Measurements from ENCODE around the gene USP1. TPM values are rescaled to one million over a fixed set of nuclear protein-coding genes. Genes with fewer than 3 reads are reported as not detected.

Gene USP1
- total RNA-seq, 2 experiments from 2014 or later = 108 TPM

DNA sequence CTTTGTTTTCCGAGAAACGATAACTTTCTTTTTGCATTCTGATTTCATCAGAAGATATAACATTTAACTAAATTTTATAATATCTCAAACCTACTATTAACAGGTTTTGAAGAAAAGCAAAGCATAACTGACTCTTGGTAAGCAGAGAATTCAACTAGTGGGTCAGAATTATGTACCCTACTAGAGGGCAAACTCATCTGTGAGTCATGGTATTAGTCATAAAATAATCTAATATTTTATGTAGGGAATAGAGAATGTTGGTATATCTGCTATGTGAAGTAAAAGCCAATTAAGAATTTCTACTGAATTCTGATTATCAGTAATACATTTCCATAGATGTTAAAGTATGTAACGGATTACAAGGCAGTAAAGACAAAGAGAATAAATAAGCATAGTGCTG, 56.8 kb downstream of the USP1 start:
- Mint-ChIP-seq H3K27me3 (no peaks in the 10 kb centered on the region), H3K4me1 (no peaks in the 10 kb centered on the region), H3K9me3 (no peaks in the 10 kb centered on the region), H3K27ac (no peak overlapping the region), H3K4me3 (no peak overlapping the region), H3K36me3 (peaks cover 6% of the 10 kb centered on the region)
- DNase-seq = no peak

DNA sequence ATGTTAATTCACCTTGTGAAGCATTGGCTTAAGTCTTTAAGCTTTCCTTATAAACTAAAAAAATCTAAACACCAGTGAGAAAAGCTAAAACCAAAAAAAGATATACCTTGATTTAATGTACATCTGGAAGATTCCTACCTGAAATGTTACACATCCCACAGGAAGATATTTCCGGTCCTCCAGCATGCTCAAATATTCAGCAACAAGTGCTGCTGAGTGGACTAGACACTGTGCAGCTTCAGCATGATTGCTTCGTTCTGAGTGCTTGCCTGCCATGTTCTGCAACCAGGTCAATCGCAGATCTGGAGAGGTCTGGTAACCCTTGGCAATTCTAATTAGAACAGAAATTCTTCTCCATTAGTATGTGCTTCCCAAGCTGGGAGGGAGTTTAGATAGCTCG, 57.3 kb downstream of the USP1 start:
- Mint-ChIP-seq H3K36me3 (peaks cover 6% of the 10 kb centered on the region), H3K9me3 (no peaks in the 10 kb centered on the region), H3K4me3 (no peak overlapping the region), H3K27ac (no peak overlapping the region), H3K27me3 (no peaks in the 10 kb centered on the region), H3K4me1 (no peaks in the 10 kb centered on the region)
- no peak for DNase-seq

DNA sequence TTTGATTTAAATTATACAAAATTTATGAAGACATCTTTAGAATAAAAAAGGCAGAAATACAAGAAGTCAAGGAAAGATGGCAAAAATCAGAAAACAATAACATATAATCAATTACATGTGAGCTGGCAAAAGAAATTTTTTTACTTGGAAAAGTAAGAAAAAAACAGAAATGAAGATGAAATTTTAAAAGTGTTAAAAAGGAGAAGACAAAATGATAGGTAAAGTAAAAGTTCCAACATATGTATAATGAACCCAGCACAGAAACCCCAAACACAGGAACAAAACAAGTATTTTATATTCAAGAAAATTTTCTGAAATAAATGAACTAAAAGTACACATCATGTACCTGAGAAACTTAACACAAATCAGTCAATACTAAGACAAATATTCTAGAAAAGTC, 63.4 kb downstream of the USP1 start:
- Mint-ChIP-seq H3K9me3 (no peaks in the 10 kb centered on the region), H3K27ac (no peak overlapping the region), H3K27me3 (no peaks in the 10 kb centered on the region), H3K36me3 (no peaks in the 10 kb centered on the region), H3K4me1 (no peaks in the 10 kb centered on the region), H3K4me3 (no peak overlapping the region)
- DNase-seq = no peak

Other genes starting within 250 kb of the USP1 start
- under 1 TPM; 0.41 to 0.48 TPM for gene L1TD1, start 242.2 kb upstream of the USP1 start, total RNA-seq
- gene KANK4, start 117.6 kb upstream of the USP1 start, total RNA-seq = not detected
- gene ANGPTL3, start 160.5 kb downstream of the USP1 start, total RNA-seq = not detected